GM13977 (cell line): ENCODE data around the gene FNDC8.

ENCODE experiments used
- DNase-seq: peaks from one replicate; pipeline ENCODE4 v3.0.0; 2012; ENCODE audit warnings: low spot score
- in situ Hi-C: fragments of 300-500 bp; cut with MboI; formaldehyde crosslinking; loops from one replicate; pipeline ENCODE4 v1.12.0; 2022; ENCODE audit warnings: low sequenced_read_pairs, low pct_unique_long_range_greater_than_20kb, mixed read lengths, inconsistent platforms; ENCODE audit not compliant: unreplicated experiment
- TF ChIP-seq, protein P1 (sequence below): IDR thresholded peaks from 2 replicates; pipeline ENCODE4 v1.5.1; 2012; ENCODE audit warnings: mild to moderate bottlenecking, control low read depth; ENCODE audit not compliant: insufficient read depth; ENCODE audit errors: extremely low read depth, missing control alignments

FNDC8 gene

DNA sequence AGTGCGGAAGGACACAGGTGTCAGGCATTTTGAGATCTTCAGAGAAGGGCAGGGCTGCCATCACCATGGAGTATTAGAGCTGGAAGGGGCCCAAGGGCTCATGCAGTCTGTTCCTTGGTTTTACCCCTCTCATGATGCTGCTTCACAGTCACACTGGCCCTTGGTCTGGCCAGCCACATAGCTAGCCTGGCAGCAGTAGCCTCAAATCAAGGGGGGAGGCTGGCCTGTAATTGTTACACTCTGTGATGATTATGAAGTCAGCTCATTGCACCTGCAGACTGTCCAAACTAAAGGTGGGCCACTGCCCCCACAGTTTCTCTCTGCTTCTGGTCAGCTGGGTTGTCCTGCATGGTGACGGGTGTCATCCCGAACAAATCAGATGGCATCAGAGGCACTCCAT lies at the start of gene FNDC8:
Gene FNDC8 (plus strand): TSS at position 301 of the 400 bp plus-strand sequence. CDS start 79 bp downstream, at position 380.
- DNase-seq, result no peak
- TF ChIP-seq, protein P1, sequence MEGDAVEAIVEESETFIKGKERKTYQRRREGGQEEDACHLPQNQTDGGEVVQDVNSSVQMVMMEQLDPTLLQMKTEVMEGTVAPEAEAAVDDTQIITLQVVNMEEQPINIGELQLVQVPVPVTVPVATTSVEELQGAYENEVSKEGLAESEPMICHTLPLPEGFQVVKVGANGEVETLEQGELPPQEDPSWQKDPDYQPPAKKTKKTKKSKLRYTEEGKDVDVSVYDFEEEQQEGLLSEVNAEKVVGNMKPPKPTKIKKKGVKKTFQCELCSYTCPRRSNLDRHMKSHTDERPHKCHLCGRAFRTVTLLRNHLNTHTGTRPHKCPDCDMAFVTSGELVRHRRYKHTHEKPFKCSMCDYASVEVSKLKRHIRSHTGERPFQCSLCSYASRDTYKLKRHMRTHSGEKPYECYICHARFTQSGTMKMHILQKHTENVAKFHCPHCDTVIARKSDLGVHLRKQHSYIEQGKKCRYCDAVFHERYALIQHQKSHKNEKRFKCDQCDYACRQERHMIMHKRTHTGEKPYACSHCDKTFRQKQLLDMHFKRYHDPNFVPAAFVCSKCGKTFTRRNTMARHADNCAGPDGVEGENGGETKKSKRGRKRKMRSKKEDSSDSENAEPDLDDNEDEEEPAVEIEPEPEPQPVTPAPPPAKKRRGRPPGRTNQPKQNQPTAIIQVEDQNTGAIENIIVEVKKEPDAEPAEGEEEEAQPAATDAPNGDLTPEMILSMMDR, result no peak
- in situ Hi-C loops, result loop anchor here (25.0 kb wide), 1 partner anchor 709 kb away; no protein-coding TSS in a partner anchor

DNA sequence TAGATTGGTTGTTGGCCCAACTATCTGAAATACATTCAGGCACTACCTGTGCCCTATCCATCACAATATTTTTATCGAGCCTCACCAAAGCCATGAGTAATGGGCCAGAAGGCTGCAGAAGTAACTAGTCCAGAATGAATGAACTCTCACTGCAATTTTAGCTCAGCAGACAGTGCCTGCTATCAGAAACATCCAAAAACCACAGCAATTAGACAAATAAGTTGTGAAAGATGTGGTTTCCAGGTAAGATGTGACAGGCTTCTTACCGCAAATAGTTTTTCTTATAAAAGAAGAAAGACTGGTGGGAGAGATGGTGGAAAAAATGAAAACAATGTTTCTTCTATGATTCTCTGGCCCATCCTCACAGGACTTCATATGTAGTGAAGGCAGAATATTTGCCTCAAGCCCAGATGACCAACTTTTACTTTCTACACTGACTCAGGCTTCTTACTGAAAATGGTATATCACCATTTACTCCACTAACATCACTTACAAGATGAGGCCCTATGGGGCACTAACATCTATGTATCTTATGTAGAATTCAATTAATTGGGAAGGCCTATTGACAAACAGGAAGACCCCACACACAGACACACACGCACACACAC lies 48.1 kb upstream of the FNDC8 start:
- TF ChIP-seq, protein P1, result no peak

DNA sequence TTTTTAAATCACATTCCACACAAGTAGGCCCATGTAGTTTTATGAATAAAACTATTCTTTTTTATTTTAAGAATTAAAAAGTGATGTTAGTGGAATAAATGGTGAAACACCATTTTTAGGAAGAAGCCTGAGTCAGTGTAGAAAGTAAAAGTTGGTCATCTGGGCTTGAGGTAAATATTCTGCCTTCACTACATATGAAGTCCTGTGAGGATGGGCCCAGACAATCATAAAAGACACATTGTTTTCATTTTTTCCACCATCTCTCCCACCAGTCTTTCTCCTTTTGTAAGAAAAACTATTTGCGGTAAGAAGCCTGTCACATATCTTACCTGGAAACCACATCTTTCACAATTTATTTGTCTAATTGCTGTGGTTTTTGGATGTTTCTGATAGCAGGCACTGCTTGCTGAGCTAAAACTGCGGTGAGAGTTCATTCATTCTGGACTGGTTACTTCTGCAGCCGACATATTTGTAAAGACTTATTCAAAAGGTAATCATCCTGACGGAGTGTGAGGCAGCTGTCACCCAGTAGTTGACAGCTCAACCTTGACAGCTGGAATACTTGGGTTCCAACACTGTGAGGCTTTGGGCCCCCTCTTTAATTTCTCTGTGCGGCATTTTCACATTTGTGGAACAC lies 47.3 kb upstream of the FNDC8 start:
- TF ChIP-seq, protein P1, result no peak
- in situ Hi-C loops, result no loop called here
- DNase-seq, result no peak

More for the DNA sequence above, 48.1 kb upstream of the FNDC8 start:
- in situ Hi-C loops, result no loop called here
- DNase-seq, result no peak

DNA sequence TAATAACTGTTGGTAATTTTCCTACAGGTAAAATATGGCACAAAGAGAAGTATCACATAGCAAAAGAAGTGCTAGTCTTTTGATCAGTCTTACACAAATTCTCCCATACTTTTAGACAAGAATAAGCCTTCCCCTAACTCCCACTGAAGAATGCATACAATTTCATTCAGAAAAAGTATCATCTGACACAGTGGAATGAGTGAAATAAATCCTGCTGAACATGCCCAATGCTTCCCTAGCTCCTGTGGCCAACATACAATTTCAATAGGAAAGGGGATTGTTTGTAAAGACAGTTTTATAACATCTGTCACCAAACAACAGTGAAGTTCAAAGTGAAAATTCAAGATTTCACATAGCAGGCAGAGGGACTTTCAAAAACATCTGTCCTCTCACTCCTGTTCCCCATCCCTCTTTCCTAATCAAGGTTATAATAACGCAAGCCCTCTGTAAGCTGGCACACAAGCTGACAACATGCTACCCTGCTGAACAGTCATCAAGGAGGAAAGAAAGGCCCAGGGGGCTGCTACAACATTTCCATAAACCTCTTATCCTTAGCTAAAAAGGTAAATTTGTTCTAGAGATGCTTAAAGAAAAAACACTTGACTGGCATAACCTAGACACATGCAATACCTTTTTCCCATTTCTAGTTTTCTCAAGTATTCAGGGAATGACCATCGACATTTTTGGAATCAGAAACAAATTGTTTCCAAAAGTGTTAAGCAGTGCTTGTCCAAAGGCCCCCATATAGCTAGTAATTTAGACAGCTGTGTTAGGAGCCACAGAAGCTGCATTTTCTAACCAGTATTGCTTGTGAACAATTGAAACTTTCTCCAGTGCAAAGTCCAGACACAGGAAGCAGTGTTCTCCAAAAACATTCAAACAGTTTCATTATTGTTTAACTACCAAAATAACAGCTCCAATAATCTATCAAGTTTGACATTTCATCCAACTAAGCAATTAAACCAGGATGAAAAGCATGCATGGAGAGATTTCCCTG lies 46.4 kb upstream of the FNDC8 start:
- in situ Hi-C loops, result no loop called here
- DNase-seq, result no peak
- TF ChIP-seq, protein P1, result no peak

DNA sequence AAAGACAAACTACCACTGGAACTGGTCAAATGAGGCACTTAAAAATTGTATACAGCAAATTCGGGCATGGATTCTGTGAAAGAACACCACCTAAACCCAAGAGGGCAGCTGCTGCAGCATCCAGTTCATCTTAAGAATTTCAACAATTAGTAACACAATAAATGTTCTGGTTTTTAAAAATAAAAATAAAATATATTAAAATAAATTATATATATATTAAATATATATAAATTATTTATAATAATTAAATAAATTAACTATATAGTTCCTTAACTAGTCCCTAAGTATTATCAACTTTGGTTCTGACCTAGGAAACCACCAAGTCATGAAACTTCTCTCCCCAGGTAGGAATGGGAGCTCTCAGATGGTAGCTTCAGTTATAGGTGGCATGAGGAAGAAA lies 44.5 kb upstream of the FNDC8 start:
- in situ Hi-C loops, result no loop called here
- no peak for DNase-seq
- TF ChIP-seq, protein P1, result no peak
